ENCODE data around the gene ZNF135.

Gene ZNF135

DNA sequence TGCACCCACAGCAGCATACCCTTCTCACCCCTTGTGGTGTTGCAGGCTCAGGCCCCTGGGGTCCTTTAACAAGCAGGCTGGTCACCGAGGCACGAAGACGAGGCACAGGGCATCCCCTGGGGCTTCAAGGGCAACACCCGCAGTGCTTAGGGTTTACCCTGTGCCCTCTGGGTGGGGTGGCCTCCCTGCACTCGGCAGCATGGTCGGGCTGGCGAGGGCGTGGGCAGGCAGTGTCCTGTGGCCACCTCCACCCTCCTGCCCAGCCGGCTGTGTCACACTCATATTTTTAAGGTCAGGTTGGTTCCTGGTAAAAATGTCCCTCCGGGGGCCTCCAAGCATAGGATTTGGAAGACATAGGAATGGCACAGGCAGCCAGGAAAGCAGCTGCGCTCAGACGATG, 11.4 kb upstream of the ZNF135 start:
- no peak for DNase-seq

DNA sequence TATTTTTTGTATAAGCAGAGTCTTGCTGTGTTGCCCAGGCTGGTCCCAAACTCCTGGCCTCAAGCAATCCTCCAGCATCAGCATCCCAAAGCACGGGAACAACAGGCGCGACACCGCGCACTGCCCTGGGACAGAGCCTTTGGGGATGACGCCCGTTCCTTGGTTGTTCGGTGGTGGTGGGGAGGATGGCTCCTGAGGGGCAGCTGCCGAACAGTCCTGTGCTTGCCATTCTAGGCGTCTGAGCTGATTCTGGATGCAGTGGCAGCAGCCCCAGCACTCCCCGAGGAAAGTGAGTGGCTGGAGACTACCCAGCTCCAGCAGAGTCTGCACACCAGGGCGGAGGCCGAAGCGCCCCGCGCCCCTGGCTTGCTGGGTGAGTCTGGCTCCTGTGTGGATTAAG, 6.8 kb upstream of the ZNF135 start:
- DNase-seq, result no peak

DNA sequence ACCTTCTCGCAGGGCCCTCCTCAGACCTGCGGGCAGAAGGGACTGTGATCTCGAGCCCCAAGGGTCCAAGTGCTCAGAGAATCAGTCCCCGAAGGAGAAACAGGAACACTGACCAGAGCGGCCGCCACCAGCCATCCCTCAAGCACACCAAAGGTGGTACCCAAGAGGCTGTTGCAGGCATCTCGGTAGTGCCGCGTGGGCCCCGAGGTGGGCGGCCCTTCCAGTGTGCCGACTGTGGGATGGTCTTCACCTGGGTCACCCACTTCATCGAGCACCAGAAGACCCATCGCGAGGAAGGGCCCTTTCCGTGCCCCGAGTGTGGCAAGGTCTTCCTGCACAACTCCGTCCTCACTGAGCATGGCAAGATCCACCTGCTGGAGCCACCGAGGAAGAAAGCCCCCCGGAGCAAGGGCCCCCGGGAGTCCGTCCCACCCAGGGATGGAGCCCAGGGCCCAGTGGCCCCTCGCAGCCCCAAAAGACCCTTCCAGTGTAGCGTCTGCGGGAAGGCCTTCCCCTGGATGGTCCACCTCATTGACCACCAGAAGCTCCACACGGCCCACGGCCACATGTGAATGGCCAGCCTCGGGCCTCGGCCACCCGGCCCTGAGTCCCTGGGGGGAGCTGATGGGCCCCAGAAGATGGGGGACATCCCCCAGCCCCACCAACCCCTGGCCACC, 5.5 kb upstream of the ZNF135 start:
- no peak for DNase-seq

GRCh38 chr19:58054901-58055874, 3.9 kb upstream of the ZNF135 start:
- DNase-seq, result no peak

DNA sequence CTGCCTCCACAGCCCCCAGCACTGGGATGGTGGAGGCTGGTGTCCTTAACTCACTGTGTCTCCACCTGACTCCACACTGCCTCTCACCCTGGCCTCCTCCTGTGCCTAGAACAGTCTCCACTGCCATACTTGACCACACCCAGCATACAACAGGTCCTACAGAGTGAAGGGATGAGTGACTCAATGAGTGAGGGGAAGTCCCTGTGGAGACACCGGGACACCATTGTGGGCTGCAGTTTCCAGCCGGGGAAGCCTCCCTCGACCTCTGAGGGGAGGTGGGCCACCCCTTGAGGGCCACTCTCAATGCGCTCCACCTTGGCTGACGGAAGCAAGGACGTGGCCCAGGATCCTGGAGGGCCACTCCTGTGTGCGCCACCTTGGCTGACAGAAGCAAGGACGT, 2.8 kb upstream of the ZNF135 start:
- DNase-seq, result no peak

DNA sequence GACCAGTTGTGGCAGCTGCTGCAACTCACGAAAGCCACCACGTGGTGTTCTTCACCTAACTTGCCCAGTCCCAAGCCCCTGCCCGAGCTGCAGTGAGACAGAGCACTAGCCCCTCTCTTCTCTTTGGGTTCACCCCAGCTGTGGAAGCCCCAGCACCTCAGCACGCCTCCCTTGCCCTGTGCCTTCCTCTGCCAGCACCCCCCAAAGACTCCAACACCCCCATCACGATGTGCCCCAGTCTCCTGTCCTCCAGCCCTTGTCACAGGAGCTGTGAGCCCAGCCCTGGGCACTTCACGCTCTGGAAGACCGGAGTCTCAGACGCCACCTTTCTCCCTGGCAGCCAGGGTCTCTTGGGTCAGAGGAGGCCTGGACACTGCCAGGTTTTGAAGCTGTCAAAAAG, 2.2 kb upstream of the ZNF135 start:
- DNase-seq, result no peak

DNA sequence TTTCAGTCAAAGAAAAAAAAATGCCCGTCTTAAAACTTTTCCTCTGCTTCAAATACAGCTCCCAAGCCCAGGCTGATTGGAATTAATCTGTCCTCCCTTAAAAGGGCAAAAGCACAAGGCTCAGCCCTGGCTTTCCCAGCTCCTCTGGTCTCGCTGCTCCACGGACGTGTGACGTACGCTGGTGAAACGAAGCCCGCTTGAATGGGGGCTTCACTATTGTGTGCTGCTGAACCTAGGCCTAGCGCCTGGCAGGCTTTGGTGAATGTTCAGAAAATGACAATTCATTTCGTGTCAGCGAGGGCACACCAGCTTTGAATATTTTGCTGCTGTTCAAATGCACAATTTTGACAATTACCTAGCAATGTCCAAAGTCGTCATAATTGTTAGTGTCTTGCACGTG, 615 bp upstream of the ZNF135 start:
- DNase-seq, result no peak

DNA sequence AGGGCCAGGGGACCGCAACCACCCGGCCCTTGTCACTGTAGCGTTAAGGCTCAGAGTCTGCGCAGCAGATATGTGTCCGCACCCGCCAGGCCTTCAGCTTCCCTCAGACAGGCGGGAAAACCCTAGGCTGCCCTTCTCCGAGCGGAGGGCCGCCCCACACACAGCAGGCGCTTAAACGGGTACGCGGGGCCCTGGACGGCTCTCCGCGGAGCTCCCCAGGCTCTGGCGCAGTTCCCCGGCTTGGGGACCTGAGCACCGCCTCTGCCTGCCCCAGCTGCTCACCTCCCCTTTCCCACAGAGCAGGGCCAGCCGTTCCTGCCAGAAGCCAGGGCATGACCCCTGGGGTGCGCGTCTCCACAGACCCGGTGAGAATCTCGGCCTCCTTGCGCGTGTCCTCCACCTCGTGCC, 593 bp downstream of the ZNF135 start:
- DNase-seq, result no peak

GRCh38 chr19:58060231-58060630, 1.1 kb downstream of the ZNF135 start:
- no peak for DNase-seq

GRCh38 chr19:58063712-58064111, 4.6 kb downstream of the ZNF135 start:
- DNase-seq, result no peak

- no peak for DNase-seq
Measured at GRCh38 chr19:58067240-58067912, 8.3 kb downstream of the ZNF135 start.

- no peak for DNase-seq
Measured at GRCh38 chr19:58079792-58080191, 20.7 kb downstream of the ZNF135 start.

DNA sequence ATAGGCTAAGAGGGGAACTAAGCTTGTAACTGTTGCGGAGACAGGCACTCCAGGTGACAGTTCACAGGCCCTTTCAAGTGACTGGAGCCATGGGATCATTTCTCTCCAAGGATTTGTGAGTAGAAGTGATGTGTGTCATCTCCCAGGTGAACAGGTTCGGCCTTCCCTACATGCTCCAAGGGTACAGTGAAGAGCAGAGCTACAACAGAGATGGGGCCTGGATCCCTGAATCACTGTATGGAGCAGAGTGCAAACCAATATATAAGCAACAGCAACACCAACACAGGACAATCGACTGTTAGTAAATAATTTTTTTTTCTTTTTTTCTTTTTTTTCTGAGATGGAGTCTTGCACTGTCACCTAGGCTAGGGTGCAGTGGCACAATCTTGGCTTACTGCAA, 23.9 kb downstream of the ZNF135 start:
- DNase-seq, result no peak

- DNase-seq, result no peak
Measured at GRCh38 chr19:58084596-58085347, 25.7 kb downstream of the ZNF135 start.

- no peak for DNase-seq
Measured at GRCh38 chr19:58085348-58085875, 26.3 kb downstream of the ZNF135 start.

DNA sequence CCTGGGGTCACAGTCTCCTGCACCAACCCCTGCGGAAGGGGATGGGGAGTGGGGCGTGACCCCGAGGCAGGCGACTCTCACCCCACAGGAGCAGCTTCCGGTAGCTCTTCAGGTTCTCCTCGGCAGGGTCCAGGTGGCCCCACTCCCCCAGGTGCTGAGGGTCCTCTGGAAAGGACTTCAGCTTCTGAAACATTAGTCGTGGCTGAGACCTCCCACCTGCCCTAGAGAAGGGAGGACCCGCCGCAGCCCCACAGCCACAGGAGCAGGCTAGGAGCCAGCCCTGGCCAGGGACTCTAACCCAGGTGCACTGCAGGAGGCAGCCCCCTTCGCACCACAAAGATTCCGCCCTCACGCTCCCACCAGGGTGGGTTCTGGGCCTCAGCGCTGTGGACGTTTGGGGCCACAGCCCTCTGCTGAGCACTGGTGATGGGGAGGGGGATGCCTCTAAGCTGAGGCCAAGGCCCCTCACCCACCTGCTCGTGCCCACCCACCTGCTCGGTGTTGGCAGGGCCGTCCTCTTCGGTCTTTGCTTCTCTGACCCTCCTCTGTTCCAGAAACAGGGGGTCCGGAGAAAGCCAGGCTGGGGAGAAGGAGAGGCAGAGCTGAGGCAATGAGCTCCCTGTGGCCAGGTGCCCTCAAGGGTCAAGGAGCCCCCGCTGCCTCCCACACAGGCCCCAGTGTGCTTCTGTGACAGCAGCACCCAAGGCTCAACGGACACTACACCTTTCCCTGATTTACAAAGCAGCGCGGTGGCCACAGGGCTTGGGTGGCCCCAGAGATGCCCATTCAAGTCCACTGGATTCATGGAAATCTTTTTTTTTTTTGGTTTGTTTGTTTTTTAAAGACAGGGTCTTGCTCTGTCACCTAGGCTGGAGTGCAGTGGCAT, 28.0 kb downstream of the ZNF135 start:
- DNase-seq, result no peak

GRCh38 chr19:58088521-58089052, 29.5 kb downstream of the ZNF135 start:
- DNase-seq, result no peak

DNA sequence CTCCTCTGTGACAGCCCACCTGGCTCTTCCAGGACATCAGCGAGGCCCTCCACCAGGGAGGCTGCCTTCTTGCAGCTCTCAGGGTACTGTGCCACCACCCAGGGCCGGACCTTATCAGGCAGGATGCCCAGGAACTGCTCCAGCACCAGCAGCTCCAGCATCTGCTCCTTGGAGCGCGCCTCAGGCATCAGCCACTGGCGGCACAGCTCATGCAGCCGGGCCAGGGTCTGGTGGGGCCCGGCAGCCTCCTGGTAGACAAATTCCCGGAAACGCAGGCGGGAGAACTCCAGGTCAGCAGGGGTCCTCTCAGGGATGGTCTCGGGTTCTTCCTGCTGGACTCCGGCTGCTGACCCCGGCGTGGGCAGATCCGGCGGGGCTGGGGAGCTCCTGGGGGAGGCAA, 30.8 kb downstream of the ZNF135 start:
- no peak for DNase-seq

GRCh38 chr19:58091251-58091995, 32.3 kb downstream of the ZNF135 start:
- DNase-seq, result no peak

DNA sequence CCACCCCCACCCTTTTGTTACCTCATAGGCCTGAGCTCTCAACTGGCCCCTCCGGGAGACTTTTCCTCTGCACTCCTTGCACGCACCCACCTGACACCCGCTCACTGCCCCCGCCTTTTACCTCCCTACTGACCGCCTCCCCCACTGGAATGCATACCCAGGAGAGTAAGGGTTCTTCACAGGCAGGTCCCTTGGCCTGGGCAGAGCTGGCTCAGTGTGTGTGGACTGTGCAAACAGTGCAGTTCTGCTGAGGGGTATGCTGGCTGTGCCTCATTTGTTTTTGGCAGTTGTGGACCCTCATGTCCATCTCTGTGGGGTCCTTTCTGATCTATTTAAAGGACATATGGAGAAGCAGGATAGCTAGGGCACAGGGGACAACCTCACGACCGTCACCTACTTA, 34.0 kb downstream of the ZNF135 start:
- DNase-seq, result no peak

GRCh38 chr19:58095328-58095727, 36.2 kb downstream of the ZNF135 start:
- DNase-seq, result no peak
